C4-2B (cell line): ENCODE results near the gene NLRC5.
"Not testable (repeated sequence)": the region's sequence is repeated elsewhere in the genome, so short reads cannot be mapped to it uniquely, and the experiment has no call there.

Experiments used
- CTCF ChIP-seq: fragments of 450-650 bp; conservative IDR thresholded peaks from 2 replicates; pipeline ENCODE4 v1.5.1; 2017; ENCODE audit warnings: mild to moderate bottlenecking
- ZFX ChIP-seq: fragments of 450-650 bp; IDR thresholded peaks from 2 replicates; pipeline ENCODE4 v1.6.1; 2017

GRCh38 chr16:56986908-56987307 is 2.4 kb upstream of the NLRC5 start:
- TF ChIP-seq CTCF, ZFX: not testable (repeated sequence)
